HG02885 (cell line): ENCODE data around the gene PALM3.
"Not testable (repeated sequence)": the region's sequence is repeated elsewhere in the genome, so short reads cannot be mapped to it uniquely, and the experiment has no call there.

ENCODE experiments used
- ATAC-seq: cut with Tn5 transposase; IDR thresholded peaks from one replicate; pipeline ENCODE4 v1.9.1; 2021; ENCODE audit warnings: mild to moderate bottlenecking; ENCODE audit not compliant: unreplicated experiment, poor library complexity

Gene PALM3

DNA sequence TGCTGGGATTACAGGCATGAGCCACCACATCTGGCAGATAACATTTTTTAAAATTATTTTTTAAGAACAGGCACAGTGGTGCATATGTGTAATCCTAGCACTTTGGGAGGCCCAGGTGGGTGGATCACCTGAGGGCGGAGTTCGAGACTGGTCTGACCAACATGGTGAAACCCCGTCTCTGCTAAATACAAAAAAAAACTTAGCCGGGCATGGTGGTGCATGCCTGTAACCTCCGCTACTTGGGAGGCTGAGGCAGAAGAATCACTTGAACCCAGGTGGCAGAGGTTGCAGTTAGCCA, 631 bp upstream of the PALM3 start:
- ATAC-seq = no peak

DNA sequence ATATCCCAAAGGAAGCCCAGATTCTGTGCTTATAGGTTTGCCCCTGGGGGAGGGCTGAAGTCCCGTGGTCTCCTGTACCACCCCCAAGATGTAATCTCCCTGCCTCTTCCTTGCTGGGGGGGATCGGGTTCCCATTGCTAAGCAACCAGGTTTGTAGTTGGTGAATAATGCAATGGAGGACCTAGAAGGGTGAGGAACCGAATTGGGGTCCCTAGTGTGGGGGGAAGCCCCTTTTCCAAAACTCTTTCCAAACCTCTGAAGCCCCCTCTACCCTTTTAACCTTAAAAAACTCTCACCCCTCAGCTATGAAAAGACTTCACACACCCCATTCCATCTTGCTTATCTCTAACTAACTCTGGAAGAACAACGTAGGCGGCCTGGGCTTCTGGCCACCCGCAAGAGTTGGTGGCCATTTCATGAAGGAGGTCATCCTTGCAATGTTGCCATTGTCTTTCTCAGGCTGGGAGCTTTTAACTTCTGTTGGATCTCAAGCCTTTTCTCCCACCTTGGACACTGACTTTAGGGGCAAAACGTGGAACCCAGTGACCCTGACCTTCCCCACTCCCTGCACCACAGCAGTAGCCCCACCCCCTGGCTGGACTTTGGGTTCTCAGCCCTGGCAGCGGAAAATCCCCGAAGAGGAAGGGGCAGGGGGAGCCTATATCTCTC, 661 bp downstream of the PALM3 start:
- ATAC-seq = no peak

DNA sequence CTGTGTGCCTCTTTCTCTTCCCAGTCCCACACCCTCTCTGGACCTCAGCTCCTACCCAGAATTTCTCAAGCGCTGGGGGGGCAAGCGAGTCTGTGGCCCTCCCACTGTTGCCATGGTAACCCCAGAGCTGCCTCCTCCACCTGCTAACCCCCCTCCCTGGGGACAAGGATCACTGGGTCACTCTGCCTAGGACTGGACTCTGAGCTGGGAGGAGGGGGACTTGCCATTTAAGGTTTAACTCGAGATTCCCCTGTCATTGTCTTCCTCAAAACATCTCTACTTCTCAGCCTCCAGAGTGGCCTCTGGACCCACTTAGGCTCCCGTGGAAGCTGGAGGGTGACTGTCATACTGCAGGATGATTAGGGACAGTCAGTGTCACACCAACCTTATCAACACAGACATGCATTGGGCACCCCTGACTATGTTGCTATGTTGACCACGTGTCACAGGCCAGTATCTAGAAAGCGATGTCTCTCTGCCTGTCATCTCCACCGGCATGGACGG, 2.2 kb downstream of the PALM3 start:
- ATAC-seq = no peak

DNA sequence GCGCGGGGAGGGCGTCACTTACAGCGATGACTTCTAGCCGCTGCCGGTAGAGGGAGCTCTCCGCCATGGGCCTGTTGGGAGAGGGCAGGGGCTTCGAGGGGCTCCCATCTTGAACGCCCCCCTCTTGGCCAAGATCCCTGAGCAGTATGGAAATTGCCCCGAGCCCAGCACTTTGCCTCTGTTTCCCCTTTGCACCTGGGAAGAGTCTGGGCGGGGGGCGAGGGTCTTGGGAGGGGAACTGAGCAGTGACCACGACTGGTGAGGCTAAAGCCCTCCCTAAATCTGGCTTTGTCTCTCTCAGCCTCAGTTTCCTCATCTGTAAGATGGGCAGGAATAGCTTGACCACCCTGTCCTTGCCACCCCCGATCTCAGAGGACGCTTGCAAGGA, 2.8 kb downstream of the PALM3 start:
- ATAC-seq = no peak

DNA sequence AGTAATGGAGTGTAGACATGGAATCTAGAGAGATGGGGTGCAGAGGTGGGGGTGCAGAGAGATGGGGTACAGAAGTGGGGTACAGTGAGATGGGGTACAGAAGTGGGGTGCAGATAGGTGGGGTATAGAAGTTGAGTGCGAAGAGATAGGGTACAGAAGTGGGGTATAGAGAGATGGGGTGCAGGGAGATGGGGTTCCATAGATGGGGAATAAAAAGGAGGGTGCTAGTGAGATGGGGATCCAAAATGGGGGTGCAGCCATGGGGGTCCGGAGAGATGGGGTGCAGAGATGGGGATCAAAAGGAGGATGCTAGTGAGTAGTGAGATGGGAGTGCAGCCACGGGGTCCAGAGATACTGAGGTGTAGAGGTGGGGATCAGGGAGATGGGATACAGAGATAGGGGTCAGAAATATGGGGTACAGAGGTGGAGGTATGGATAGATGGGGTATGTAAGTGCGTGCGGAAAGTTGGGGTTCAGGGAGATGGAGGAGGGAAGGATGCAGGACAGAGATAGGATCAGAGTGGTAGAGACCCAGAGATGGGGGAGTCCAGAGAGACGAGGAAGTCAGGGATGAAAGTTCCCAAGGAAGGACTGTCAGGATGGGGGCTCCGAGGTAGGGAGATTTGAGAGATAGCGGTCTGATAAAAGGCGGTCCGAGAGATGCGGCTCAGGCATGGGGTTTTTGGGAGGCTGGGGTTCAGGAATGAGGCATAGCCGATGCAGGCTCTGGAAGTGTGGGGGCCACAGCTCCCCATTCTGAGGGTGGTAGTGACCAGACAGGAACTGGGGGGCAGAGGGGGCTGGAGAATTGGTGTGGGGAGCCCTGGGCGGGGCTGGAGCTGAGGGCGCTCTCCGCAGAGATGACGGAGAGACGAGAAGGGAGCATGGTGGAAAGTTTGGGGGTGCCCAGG, 3.4 kb downstream of the PALM3 start:
- ATAC-seq = no peak

DNA sequence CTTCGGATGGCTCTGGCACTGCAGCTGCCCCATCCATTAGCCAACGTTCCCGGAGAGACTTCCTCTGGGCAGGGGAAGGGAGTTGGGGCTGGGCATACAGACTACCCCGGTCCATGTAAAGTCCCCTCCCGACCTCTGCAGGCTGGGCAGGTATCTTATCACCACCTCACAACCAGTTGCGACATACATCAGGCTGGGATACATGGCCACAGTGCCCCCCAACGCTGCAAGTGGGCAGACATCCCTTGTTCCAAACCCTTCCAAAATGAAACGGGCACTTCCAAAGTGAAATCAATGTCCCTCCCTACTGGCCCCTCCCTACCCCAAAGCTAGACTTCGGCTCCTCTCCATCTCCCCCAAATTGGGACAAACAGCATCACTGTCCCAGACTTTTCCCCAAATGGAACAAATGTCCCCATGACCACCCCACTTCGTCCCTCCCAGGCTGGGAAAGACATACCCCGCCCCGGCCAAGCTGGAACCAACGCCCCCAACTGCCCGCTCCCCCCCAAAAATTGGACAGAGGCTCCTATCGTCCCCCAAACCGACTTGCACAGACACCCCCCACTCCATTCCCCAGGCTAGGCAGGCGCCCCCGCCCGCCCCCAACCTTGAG, 5.0 kb downstream of the PALM3 start:
- ATAC-seq = no peak

DNA sequence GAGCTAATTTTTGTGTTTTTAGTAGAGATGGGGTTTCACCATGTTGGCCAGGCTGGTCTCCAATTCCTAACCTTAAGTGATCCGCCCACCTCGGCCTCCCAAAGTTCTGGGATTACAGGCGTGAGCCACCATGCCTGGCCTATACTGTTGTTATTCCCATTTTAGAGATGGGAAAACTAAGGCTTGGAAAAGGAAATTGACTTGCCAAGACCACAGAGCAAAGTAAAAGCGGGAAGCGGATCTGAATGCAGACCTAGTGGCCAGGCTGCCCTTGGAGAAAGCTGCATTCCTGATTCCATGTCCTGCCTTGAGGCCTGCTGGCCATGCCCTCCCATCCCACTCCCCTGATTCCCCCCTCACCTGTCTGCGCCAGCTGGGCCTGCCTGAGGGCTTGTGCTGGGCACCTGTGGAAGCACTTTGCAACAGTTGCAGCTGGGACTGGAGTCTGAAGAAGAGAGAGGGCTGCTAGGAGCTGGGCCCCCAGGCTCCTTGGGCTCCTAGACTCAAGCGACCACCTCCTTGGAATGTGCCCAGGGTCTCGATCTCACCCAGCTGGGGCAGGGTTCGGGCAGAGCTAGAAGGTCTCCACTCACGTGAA, 5.7 kb downstream of the PALM3 start:
- ATAC-seq = no peak

DNA sequence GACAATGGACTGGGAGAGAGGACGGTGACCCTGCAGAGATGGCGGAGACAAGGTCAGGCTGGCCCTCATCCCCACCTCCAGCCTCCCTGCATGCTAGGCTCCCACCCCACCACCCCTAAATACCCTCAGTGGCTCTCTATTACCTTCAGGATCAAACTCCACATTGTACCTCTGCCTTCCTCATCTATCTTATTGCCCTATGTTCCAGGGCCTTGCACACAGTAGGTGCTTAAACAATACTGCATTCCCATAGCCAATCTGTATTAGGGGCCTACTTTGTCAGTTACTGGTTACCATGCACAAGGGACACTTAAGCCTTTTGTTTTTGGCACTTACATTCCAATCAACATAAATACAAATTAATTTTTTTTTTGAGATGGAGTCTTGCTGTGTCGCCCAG, 6.5 kb downstream of the PALM3 start:
- no peak for ATAC-seq

DNA sequence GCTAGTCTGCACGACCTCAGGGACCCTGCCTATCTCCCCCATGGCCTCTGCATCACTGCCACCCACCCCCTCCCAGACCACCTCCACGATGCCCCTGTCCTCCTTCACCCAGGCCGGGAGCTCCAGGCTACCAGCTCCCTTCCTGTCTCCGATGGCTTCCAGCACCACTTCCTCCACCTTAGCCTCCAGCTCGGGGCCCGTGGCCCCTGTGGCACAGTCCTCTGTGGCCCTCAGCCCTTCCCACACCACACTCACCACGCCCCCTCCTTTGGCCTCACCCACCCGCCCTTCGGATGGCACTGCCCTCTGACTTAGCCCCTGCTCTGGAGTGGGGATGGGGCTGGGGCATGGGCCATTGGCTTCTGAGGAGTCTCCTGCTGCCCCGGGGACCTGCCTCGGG, 7.2 kb downstream of the PALM3 start:
- no peak for ATAC-seq

DNA sequence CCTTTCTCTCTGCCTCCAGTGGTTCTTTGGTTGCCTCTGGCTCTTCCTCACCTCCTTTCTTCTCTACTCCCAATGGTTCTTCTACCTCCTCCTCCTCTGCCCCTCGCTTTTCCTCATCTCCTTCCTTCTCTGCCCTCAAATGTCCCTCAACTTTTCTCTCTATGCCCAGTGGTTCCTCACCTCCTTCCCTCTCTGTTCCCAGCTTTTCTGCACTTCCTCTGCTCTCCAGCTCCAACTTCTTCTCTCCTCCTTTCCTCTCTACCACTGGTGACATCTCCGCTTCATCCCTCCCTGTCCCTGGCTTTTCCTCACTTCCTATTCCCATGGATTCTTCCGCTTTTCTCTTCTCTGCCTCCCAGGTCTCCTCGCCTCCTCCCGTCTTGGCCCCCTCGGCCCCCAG, 7.8 kb downstream of the PALM3 start:
- ATAC-seq = no peak

DNA sequence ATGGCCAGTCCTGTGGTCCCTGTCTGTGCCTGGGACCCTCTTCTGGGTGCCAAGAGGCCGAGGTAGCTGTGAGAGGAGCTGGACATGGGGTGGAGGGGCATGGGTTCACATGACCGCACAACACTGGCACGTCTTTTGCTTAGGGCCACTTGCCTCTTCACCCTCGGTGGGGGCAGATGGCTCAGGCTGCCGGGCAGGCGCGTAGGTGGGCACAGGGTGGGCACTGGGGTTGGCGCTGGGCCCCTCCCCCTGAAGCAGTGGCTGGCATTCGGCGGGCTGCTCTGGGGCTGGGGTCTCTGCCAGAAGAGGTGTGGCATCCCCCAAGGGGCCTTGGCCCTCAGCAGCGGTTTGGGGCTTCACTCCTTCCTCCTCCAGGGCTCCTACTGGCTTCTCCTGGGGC, 8.4 kb downstream of the PALM3 start:
- ATAC-seq = no peak

DNA sequence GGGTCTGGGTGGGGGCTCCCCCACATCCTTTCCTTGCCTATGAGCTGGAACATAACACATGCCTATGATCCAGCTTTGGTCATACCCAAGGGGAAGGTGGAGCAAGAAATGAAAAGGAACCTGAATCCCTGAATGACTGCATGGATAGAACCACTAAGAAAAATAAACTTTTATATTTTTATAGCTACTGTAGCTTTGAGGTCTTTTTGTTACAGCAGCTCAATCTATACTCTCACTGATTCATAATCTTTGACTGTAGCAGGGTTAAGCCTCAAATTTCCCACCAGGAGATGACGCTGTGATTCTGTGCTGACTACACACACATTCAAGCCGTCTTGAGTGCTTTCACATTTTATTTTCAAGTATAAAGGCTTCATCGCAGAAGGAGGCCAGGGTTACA, 8.8 kb downstream of the PALM3 start:
- ATAC-seq = no peak

DNA sequence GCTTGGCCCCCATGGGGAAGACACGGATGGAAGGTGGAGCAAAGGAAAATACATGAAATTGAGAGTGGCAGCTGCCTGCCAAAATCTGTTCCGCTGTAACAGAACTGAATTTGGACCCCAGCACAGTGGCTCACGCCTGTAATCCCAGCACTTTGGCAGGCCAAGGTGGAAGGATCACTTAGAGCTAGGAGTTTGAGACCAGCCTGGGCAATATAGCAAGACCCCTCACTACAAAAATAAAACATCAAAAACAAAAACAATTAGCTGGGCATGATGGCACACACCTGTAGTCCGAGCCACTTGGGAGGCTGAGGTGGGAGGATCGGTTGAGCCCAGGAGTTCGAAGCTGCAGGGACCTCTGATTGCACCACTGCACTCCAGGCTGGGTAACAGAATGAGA, 9.4 kb downstream of the PALM3 start:
- ATAC-seq = no peak

DNA sequence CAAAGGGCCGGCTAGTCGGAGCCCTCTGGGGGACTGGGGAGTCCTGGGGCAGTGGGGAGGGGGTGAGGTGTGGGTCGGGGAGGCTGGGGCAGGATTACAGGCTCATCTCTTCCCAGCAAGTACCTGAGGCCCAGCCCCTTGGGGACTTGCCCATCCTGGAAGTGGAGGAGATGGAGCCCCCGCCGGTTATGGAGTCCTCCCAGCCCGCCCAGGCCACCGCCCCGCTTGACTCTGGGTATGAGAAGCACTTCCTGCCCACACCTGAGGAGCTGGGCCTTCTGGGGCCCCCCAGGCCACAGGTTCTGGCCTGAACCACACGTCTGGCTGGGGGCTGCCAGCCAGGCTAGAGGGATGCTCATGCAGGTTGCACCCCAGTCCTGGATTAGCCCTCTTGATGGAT, 9.9 kb downstream of the PALM3 start:
- ATAC-seq = no peak

DNA sequence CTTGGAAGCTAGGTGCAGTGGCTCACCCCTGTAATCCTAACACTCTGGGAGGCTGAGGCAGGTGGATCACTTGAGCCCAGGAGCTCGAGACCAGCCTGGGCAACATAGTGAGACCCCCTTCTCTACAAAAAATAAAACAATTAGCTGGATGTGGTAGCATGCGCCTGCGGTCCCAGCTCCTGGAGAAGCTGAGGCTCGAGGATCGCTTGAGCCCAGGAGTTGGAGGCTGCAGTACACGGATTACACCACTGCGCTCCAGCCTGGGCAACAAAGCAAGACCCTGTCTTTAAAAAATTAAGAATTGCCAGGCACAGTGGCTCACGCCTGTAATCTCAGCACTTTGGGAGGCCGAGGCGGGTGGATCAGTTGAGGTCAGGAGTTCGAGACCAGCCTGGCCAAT, 10.9 kb downstream of the PALM3 start:
- not testable (repeated sequence) for ATAC-seq

DNA sequence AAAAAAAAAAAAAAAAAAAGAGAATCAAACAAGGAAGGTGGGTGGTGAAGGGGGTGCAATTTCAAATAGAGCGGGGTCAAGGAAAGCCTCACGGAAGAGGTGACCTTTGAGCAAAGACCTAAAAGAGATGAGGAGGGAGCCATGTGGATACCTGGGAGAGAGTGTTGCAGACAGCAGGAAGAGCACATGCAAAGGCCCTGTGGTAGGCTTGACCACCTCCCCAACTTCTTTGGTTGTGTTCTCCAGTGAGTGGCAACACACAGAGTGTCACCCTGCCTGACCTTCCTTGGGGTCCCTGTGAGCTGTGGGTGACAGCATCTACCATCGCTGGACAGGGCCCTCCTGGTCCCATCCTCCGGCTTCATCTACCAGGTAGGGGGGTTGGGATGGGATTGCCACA, 11.4 kb downstream of the PALM3 start:
- no peak for ATAC-seq

DNA sequence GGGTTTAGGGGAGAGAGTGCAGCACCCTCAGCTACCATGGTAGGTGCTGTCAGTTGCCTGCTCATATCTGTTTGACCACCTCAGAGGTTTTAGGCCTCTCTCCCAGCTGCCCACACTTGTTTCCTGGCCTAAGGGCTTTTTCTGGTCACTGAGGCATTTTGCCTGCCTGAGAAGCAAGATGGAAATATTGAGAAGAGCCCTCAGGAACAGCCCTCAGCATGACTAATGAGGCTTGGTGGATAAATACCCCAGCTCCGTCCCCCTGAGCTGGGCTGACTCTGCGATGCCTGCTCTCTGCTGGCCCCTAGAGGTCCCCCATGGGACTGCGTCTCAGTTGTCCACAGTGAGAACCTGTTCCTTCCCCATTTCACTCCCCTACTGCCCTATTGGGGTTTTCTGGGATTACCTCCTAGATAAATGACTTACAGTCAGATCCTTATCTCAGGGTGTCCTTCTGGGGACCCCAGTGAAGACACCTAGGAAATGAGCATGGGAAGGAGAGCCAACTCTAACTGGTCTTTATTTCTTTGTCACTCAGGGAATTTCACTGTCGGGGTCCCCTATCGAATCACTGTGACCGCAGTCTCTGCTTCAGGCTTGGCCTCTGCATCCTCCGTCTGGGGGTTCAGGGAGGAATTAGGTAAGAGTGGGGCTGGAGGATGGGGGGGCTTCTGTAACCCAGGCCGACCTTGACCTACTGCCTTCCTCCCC, 13.3 kb downstream of the PALM3 start:
- no peak for ATAC-seq

DNA sequence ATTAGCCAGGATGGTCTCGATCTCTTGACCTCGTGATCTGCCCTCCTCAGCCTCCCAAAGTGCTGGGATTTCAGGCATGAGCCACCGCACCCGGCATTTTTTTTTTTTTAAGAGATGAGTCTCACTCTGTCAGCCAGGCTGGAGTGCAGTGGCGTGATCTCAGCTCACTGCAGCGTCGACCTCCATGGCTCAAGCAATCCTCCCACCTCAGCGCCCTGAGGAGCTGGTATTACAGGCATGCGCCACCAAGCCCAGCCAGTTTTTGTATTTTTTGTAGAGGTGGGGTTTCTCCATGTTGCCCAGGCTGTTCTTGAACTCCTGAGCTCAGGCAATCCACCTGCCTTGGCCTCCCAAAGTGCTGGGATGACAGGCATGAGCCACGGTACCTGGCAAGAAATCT, 14.0 kb downstream of the PALM3 start:
- ATAC-seq = not testable (repeated sequence)

DNA sequence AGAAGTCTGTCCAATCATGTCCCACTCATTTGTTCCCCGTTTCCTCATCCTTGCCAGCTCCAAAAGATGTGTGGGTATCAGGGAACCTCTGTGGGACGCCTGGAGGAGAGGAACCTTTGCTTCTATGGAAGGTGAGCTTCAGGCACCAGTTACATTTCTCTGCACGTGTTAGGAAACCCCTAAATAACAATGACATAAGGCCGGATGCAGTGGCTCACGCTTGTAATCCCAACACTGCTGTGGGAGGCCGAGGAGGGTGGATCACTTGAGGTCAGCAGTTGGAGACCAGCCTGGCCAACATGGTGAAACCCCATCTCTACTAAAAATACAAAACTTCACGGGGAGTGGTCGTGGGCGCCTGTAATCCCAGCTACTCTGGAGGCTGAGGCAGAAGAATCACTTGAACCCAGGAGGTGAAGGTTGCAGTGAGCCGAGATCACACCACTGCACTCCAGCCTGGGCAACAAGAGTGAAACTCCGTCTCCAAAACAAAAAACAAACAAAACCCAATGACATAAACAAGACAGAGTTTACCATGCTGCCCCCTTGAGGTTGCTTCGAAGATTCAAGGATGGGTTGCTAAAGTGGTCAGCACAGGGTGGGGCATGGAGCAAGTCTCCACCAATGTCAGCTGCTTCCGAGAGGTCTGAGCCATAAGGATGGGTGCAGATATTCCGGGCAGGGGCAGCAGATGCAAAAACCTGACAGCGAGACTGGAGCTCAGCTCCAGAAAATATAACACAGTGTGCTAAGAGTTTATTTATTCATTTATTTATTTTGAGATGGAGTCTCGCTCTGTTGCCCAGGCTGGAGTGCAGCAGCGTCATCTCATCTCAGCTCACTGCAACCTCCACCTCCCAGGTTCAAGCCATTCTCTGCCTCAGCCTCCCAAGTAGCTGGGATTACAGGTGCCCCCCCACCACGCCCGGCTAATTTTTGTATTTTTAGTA, 18.9 kb downstream of the PALM3 start:
- not testable (repeated sequence) for ATAC-seq
